Epithelial cell of esophagus (primary cell): ENCODE measurements around the gene ATRIP.

Experiments
- DNase-seq: peaks from one replicate; pipeline ENCODE4 v3.0.0; 2010; ENCODE audit warnings: low read depth
- H3K4me3 ChIP-seq: 2 replicates; pipeline ENCODE4 v1.5.1; 2011; ENCODE audit warnings: mild to moderate bottlenecking, low read length, control low read depth
- TF ChIP-seq, protein P1 (sequence below): IDR thresholded peaks from 2 replicates; pipeline ENCODE4 v1.5.1; 2011; ENCODE audit warnings: low read depth, mild to moderate bottlenecking, low read length, control low read depth, inconsistent platforms; ENCODE audit not compliant: insufficient read depth; ENCODE audit errors: missing control alignments

ATRIP gene

DNA sequence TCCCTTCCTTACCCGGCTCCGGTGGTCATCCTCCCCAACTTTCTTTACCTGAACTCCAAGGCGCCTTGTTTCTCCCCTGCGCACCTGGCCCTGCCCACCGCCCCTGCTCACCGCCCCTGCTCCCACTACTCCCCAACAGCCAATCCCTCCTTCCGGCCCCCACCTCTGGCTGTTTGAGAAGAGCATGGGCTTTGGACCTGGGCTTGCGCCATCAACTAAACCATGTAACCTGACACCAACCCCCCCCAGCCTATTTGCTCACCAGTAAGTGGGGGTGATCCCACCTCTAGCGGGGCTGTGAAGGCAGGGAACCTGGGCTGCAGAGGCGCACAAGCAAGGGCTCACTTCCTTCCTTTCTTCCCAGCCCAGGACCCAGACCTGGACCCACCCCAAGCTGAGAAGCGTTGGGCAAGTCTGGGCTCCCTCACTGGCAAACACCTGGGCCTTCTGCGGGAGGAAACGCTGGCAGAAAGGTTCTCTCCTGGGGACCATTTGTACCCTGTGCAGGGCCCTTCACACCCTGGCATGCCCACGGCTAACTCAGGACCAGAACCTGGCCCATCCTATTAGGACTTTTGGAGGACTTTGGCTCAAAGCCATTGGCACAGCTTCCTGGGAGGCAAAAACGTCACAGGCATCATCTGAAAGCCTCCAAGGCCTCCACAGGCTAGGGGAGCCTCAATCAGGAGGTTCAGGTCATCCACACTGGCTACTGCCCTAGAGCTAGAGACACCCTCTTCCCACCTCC lies 16.4 kb upstream of the ATRIP start, which contains the start of gene PLXNB1:
Gene PLXNB1 (minus strand): TSS at position 127 of the 748 bp plus-strand sequence. CDS start 5,475 bp downstream, outside the sequence.
- H3K4me3 ChIP-seq: peak within 1 kb of the TSS; percentile 71

DNA sequence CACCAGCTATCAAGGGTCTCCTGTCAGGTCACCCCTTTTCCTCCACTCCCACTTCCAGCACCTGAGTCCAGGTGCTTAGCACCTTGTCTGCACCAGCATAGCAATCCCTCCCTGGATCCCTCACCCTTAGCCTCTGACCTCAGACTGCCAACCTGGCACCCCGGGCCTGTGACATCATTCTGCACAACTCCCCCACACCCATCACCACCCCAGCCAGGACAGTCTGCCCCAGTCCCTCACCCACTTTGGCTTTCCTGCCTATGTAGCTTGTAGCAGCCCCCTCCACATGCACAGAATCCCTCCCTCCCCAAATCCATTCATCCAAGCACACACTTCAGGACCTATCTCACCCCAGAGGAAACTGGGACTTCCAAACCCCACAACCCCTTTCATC lies 15.8 kb upstream of the ATRIP start:
- no peak for DNase-seq
- TF ChIP-seq, protein P1, sequence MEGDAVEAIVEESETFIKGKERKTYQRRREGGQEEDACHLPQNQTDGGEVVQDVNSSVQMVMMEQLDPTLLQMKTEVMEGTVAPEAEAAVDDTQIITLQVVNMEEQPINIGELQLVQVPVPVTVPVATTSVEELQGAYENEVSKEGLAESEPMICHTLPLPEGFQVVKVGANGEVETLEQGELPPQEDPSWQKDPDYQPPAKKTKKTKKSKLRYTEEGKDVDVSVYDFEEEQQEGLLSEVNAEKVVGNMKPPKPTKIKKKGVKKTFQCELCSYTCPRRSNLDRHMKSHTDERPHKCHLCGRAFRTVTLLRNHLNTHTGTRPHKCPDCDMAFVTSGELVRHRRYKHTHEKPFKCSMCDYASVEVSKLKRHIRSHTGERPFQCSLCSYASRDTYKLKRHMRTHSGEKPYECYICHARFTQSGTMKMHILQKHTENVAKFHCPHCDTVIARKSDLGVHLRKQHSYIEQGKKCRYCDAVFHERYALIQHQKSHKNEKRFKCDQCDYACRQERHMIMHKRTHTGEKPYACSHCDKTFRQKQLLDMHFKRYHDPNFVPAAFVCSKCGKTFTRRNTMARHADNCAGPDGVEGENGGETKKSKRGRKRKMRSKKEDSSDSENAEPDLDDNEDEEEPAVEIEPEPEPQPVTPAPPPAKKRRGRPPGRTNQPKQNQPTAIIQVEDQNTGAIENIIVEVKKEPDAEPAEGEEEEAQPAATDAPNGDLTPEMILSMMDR: no peak
- peak overlapping the region; percentile 71 for H3K4me3 ChIP-seq

More for the DNA sequence above, 16.4 kb upstream of the ATRIP start, which contains the start of gene PLXNB1:
- DNase-seq: peak; percentile 95
- TF ChIP-seq, protein P1: no peak

DNA sequence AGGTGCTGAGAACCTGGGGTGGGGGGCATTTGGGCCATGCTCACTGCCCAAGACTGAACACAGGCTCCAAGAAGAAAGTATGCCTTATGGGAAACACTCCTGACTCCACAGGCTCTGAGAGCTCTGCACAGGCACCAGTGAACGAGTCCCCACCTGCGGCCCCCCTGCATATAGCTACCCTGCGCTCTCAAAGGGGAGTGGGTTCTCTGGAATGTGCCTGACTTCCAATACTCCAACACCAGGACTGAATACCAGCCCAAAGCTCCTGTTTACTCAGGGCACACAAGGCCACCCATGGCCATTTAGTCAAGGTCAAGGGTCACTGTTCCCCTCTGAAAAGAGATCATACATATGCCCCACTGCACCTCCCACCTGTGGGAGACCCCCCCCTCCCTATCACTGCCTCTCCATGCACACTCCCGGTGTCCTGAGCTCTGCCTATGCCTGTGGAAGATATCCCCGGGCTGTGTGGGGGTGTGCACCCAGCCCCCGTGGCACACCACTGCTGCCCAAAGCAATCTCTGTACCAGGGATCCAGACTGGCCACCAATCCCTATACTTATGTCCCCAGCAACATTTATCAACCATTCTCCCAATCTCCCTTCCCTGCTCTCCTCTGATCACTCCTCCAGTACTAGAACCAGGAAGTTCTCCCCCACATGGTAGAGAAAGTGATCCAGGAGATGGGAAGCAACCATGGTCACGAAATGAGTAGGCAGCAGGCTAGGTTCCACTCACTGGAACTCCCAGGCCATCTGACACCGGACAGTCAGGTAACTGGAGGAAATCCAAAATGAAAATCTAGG lies 15.1 kb upstream of the ATRIP start:
- TF ChIP-seq, protein P1: no peak
- no peak for DNase-seq
- H3K4me3 ChIP-seq: peak overlapping the region; percentile 71

- TF ChIP-seq, protein P1: peak; percentile 39
- H3K4me3 ChIP-seq: peak overlapping the region; percentile 56
- DNase-seq: peak; percentile 95
These were observed 13.8 kb upstream of the ATRIP start for GRCh38 chr3:48432411-48433371.

DNA sequence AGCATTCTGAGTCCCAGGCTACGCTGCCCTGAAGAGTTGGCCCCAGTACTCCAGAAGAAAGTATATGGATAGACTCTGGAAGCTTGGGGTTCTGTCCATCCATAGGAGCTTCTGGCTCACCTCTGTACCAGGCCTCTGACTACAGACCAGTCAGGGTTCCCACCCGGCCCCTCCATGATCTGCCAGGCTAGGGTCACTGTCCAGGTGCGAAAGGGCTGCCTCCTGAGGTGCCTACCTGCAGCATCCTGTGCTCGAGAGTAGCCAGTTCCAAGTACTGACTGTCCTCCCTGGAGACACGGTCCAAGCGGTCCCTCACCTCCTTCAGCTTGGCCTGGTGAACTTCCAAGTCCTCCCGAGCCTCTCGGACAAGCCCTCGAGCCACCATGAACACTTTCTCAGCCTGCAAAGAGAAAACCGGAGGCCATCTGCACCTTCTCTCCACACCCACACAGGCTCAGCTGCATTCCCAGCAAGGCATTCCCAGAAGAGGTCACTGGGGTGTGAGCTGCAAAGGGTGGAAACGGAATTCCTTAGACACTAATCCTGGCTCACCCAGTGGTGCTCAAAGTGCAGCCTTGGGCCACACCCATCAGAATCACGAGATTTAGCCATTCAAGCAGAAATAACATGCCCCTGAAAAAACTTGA lies 12.9 kb upstream of the ATRIP start:
- TF ChIP-seq, protein P1: no peak
- peak; percentile 92 for DNase-seq
- peak overlapping the region; percentile 56 for H3K4me3 ChIP-seq

DNA sequence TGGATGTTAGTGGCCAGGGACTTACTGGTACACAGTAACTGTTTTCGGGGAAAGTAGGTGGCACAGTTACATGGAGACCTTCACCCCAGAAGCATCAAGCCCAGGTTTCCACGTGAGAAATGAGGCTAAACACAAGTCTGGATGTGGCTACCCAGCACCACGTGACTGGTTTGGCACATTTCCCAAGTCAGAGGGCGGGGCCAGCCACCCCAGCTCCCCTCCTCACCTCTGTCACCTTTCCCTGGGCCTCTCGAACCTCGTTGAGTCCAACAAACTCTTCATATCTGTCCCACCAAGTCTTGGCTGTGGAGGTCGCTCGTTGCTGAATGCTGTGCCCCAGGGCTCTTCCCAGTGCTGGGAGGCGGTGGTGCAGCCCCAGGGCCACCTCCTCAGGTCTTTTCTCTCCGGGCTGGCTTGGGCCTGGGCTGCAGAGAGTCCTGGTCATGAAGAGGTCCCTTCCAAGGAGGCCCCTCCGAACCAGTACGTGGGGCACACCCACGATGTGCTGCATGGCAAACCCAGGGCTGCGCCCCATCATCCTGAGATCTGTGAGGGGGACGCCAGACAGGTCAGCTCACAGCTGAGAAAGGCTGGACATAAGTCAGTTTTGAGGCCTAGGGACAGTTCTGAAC lies 11.8 kb upstream of the ATRIP start:
- no peak overlapping the region for H3K4me3 ChIP-seq
- TF ChIP-seq, protein P1: no peak
- DNase-seq: no peak
